ENCODE measurements around the gene B3GNT9.

DNA sequence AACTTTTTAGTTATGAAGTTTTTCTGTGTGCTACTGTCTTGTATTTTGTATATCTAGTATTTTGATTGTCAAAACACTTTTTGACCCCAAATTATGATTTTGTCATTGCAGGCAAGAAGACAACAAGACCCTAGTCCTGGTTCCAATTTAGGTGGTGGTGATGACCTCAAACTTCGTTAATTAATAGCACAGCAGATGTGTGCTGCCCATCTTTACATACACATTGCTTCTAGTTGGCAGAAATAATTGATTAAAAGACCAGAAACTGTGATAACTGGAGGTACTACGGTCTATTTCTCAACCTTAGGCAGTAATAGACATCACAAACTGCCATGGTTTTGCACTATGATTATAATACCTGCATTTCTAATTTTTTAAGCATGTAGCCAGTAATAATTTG, 52.2 kb downstream of the B3GNT9 start:
- TF ChIP-seq, protein P1, sequence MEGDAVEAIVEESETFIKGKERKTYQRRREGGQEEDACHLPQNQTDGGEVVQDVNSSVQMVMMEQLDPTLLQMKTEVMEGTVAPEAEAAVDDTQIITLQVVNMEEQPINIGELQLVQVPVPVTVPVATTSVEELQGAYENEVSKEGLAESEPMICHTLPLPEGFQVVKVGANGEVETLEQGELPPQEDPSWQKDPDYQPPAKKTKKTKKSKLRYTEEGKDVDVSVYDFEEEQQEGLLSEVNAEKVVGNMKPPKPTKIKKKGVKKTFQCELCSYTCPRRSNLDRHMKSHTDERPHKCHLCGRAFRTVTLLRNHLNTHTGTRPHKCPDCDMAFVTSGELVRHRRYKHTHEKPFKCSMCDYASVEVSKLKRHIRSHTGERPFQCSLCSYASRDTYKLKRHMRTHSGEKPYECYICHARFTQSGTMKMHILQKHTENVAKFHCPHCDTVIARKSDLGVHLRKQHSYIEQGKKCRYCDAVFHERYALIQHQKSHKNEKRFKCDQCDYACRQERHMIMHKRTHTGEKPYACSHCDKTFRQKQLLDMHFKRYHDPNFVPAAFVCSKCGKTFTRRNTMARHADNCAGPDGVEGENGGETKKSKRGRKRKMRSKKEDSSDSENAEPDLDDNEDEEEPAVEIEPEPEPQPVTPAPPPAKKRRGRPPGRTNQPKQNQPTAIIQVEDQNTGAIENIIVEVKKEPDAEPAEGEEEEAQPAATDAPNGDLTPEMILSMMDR (conservative IDR thresholded peaks at IDR 0.05; ENCODE audit: low read length), result no peak
- no peak for TF ChIP-seq EZH2phosphoT487 (IDR thresholded peaks at IDR 0.05; ENCODE audit: borderline replicate concordance)
